Body of pancreas (tissue), 4 donors: ENCODE results near the gene CTIF.

Source experiments
- CTCF ChIP-seq, 7 experiments: fragments of 450-650 bp in 4 of 7; fragments of 200-600 bp in 3 of 7; sonication (generic) in 3 of 7; IDR thresholded peaks; one replicate each; pipeline ENCODE4 v1.5.1; 2016 to 2019; ENCODE audit warnings: antibody characterized with exemption in 7 of 7
- POLR2A ChIP-seq, 3 donors: fragments of 450-650 bp; IDR thresholded peaks; one replicate each; pipeline ENCODE4 v1.6.1; 2016; ENCODE audit warnings: antibody characterized with exemption in 3 of 3, mild to moderate bottlenecking in 2 of 3

- TF ChIP-seq POLR2A (IDR thresholded peaks at IDR 0.05) = no peak
- TF ChIP-seq CTCF (IDR thresholded peaks at IDR 0.05) = no peak
Measured at GRCh38 chr18:48544661-48545415, 6.0 kb downstream of the CTIF start.
